HG02870 (cell line): ENCODE results near the gene ZNF273.
"Not testable (repeated sequence)": the region's sequence is repeated elsewhere in the genome, so short reads cannot be mapped to it uniquely, and the experiment has no call there.

Experiments
- ATAC-seq: cut with Tn5 transposase; IDR thresholded peaks from one replicate; pipeline ENCODE4 v1.9.1; 2021; ENCODE audit warnings: mild to moderate bottlenecking, moderate library complexity; ENCODE audit not compliant: unreplicated experiment

Gene ZNF273

GRCh38 chr7:64888901-64889685 is 14.0 kb upstream of the ZNF273 start:
- peak; percentile 36 for ATAC-seq

DNA sequence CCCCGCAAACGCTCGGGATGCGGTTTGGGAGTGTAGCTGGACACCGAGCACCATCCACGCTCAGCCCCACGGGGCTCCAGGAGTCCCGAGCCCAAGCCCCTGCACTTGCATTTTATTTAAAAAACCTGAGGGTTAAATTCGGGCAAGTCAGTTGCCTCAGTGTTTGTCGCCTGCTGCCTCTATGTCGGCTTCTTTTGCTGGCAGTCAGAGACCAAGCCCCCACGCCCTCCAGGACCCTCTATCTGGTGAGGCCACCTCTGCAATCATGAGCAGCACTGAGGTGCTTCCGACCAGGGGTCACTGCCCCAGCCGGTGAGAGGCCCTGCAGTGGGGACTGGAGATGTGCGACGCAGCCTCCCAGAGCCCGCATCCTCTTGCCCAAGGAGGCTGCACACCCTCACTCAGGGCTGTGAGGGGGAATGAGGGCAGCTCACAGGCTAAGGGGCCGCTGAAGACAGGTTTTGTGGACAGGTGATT is 13.3 kb upstream of the ZNF273 start:
- ATAC-seq, result no peak

DNA sequence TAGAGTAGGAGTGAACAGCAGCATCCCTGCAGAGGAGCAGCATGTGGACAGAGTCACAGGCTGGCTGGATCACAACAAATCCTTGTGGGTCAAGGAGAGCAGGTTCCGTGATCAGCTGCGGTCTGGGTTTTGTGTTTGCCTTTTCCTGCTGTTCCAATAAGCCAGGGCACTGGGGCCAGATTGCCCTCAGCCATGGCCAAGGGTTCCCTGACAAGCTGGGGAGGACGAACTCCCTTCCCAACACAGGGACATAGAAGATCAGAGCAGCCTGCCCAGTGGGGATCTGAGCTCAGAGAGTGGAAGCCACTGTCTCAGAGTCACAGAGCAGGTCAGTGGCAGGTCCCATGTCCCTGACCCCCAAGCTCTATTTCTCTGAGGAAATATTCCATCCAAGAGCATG is 12.8 kb upstream of the ZNF273 start:
- not testable (repeated sequence) for ATAC-seq

DNA sequence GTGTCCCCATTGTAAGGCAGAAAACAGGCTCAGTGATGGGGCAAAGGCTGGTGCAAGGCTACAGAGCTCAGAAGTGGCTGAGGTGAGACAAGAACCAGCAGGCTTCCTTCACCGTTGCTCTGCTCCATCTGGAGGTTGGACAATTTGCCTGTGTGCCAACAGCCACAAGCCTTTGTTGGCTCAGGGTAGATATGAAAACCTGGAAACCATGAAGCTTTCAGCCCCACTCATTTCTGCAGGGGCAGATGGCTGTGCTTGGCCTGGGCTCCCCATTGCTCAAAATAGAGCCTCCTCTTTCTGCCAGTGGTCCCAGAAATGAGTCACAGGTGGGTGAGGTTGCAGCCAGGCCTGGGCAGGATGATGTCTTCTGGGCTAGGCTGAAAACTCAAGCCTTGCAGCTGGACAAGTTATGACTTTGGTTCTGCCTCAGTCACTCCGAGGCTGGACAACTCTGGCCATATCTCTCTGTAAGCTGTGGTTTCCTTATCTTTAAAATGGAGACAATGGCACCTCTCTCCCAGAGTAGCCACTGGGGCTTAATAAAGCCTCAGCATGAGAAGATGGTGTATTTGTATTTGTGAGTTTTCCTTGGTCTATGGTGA is 12.2 kb upstream of the ZNF273 start:
- no peak for ATAC-seq

DNA sequence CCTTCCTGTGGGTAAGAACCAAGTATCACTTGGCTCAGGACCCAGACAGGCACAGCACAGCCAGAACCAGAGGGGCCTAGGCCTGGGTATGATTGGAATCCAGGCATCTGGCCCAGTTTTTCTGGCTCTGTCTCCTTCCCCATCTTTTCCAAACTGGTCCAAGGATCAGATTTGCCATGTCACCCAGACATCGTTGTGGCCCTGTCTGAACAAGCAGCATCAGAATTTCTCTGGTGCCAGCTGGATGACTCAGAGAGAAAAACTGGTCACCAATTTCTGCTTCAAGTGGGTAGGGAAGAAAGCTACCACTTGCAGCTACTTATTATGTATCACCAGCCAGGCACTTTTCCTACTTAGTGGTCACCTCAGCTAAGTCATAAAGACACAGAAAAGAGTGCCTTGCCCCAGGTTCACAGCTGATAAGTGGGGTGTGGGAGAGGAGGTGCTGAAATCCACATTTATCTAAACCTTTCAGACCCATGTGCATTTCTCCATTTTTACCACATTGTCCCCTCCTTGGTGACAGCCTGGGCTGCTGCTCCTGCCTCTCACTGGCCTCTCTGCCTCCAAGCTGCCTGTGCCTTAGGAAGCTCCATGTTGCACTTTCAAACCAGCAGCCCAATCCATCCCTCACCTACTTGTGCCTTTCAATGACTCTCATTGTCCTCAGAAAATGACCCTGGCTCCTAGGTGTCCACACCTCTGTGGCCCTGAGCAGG is 11.6 kb upstream of the ZNF273 start:
- not testable (repeated sequence) for ATAC-seq

GRCh38 chr7:64892116-64892515 is 11.0 kb upstream of the ZNF273 start:
- no peak for ATAC-seq

- no peak for ATAC-seq
These were observed 10.3 kb upstream of the ZNF273 start for GRCh38 chr7:64892666-64893309.

DNA sequence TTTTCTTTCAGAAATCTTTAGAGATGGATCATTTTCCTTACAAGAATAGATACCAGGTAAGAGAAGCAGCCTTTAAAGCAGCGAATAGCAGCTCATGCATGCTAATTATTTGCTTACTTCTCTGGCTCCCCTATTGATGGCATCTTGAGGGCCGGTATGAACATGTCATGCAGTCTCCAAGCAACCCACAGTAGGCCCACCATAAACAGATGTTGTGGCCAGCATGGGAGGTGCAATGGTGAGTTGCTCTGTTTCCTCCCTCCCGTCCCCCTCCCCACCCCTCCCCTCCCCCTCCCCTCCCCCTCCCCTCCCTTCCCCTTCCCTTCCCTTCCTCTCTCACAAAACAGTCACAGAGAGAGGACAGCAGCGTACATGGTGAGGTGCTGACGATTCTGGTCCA is 9.7 kb upstream of the ZNF273 start:
- no peak for ATAC-seq

DNA sequence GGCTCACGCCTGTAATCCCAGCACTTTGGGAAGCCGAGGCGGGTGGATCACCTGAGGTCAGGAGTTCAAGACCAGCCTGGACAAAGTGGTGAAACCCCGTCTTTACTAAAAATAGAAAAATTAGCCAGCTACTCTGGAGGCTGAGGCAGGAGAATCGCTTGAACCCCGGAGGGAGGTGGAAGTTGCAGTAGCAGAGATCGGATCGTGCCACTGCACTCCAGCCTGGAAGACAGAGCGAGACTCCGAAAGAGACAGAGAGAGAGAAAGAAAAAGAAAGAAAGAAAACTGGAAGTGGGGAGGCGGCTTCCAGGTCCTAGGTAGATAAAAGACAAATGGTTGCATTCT is 640 bp upstream of the ZNF273 start:
- ATAC-seq, result not testable (repeated sequence)

DNA sequence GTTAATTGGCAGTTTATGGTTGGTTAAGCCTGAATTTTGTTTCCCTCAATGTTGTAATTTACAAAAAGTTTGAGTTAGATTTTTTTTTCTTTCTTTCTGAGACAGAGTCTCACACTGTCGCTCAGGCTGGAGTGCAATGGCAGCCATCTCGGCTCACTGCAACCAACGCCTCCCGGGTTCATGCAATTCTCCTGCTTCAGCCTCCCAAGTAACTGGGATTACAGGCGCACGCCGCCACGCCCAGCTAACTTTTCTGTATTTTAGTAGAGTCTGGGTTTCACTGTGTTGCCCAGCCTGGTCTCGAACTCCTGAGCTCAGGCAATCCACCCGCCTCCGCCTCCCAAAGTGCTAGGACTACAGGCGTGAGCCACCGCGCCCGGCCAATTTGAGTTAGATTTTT is 935 bp downstream of the ZNF273 start:
- no peak for ATAC-seq

GRCh38 chr7:64905133-64905532 is 2.1 kb downstream of the ZNF273 start:
- no peak for ATAC-seq

GRCh38 chr7:64905547-64905946 is 2.5 kb downstream of the ZNF273 start:
- ATAC-seq, result no peak

DNA sequence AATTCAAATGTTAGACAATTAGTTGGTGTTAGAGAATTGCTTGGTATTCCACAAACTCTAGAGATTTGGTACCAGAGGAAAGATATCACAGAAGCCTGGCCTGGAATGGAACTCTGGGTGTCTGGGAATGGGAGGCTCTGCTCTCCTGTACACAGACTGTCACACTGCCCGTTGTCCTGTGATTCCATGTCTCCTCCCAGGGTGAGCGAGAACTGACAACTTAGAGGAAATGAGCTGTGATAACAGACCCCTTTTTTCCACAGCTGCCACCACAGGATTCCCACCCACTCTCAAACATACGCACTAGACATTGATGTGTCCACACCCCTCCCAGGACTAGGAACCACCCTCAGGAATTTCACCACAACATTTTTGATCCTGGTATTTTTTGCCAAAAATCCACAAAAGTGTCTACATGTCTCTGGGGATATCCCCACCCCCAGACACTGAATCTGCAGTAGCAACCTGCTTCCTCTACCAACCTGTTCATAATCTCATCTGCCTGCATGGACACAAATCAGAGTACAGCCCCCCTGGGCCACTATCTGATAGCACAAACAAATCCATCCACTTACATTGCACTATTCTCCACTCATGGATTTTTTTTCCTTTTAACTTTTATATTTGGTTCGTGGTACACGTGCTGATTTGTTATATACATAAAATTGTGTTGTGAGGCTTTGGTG is 4.7 kb downstream of the ZNF273 start:
- ATAC-seq, result no peak

DNA sequence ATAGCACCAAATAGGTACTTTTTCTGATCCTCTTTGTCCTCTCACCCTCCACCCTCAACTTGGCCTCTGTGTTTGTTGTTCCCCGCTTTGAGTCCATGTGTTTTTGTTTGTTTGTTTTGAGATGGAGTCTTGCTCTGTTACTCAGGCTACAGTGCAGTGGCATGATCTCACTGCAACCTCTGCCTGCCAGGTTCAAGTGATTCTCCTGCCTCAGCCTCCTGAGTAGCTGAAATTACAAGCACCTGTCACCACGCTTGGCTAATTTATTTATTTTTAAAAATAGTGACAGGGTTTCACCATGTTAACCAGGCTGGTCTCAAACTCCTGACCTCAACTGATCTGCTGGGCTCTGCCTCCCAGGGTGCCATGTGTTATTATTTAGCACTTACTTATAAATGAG is 5.3 kb downstream of the ZNF273 start:
- no peak for ATAC-seq

DNA sequence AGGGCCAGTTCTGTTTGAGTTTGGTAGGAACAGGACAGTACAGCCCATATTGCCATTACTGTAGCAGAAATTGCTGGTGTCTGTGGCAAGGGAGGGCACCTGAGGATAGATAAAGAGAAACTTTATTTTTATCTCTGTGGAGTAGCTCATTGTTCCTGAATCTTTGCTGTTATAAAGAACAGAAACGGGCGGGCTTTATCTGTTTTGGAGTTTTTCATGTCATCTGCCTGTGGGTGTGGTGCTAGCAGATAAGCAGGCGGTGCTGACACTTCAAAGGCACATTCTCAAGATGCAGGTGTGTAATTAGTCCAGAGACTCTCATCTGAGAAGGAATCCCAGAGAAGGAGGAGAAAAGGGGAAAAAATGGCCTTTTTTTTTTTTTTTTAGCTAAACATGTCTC is 11.5 kb downstream of the ZNF273 start:
- ATAC-seq, result no peak

GRCh38 chr7:64915301-64915700 is 12.2 kb downstream of the ZNF273 start:
- ATAC-seq, result not testable (repeated sequence)

DNA sequence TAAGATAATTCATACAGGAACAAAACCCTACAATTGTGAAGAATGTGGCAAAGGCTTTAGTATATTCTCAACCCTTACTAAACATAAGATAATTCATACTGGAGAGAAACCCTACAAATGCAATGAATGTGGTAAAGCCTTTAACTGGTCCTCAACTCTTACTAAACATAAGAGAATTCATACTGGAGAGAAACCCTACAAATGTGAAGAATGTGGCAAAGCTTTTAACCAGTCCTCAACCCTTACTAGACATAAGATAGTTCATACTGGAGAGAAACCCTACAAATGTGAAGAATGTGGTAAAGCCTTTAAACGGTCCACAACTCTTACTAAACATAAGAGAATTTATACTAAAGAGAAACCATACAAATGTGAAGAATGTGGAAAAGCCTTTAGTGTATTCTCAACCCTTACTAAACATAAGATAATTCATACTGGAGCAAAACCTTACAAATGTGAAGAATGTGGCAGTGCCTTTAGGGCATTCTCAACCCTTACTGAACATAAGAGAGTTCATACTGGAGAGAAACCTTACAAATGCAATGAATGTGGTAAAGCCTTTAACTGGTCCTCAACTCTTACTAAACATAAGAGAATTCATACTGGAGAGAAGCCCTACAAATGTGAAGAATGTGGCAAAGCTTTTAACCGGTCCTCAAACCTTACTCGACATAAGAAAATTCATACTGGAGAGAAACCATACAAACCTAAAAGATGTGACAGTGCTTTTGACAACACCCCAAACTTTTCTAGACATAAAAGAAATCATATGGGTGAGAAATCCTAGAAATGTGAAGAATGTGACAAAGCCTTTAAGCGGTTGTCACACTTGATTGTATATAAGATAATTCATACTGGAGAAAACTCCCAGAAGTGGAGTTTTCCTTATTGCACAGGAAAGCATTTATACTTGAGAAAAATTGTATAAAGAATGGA is 25.4 kb downstream of the ZNF273 start:
- not testable (repeated sequence) for ATAC-seq

DNA sequence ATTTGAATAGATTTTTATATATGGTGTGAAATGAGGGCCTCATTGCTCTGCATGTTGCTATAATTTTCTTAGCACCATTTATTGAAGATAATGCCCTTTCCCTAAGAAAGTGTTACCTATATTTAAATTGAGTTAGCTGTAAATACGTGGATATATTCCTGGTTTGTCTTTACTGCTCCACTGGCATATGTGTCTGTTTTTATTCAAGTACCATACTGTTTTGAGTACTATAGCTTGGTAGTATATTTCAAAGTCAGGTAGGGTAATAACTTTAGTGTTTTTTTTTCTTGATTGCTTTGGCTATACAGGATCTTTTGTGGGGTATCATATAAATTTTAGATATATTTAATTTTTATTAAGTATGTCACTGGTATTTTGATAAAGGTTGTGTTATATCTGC is 31.4 kb downstream of the ZNF273 start:
- ATAC-seq, result no peak

DNA sequence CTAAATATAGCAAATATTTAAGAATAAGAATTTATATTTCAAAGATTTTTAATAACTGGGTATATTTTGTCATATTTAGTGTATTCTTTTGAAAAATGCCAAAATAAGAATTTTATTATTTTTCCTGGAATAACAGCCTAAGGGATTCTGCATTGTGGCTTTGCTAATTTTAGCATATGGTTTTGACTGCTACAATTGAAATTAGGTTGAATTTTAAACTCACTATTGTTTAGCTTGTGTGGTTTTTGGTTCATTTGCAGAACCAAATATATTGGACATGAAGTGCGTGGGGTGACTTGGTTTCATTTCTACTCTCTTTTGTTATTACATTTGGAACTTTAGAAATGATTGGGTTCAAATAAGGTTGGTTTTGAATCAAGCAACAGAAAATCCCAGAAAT is 35.5 kb downstream of the ZNF273 start:
- no peak for ATAC-seq

GRCh38 chr7:64940021-64940420 is 36.9 kb downstream of the ZNF273 start:
- not testable (repeated sequence) for ATAC-seq
